Endothelial cell of umbilical vein (primary cell): ENCODE results near the gene FMNL2. TPM values are rescaled to one million over a fixed set of nuclear protein-coding genes. Genes with fewer than 3 reads are reported as not detected.

Experiments used
- BruUV-seq: library from RNA; stranded (reverse); fragments of 400-500 nt; replicated peaks from 2 replicates; lab custom pipeline; 2021; lab: Mats Ljungman, UMichigan
- CTCF ChIA-PET: fragments of 300-600, 350-600 bp; sonication (Branson Sonifier 250); formaldehyde crosslinking; loops from one replicate; lab custom pipeline; 2021; ENCODE audit warnings: antibody characterized with exemption, inconsistent platforms; lab: Charles Lee
- POLR2A ChIA-PET: fragments of 300-600, 350-600 bp; sonication (Branson Sonifier 250); formaldehyde crosslinking; loops from one replicate; lab custom pipeline; 2021; ENCODE audit warnings: antibody characterized with exemption, inconsistent platforms; lab: Charles Lee
- DNase-seq: peaks from one replicate; pipeline ENCODE4 v3.0.0-alpha.2; 2011; ENCODE audit warnings: low read depth, low spot score
- FAIRE-seq: peaks from 2 replicates; lab custom pipeline; 2011; peaks lifted over from hg19 to GRCh38; lab: Jason Lieb, UNC
- H2AFZ ChIP-seq: 2 replicates; pipeline ENCODE4 v1.6.0; 2012; ENCODE audit warnings: low read depth, low read length, control low read depth, inconsistent platforms
- H3K27ac ChIP-seq: 2 replicates; pipeline ENCODE4 v1.5.1; 2011; ENCODE audit warnings: low read depth, mild to moderate bottlenecking, control low read depth, low read length, moderate library complexity; ENCODE audit not compliant: insufficient read depth
- H3K27me3 ChIP-seq, 2 experiments: 2 replicates each; pipeline versions ENCODE4 v1.6.0 to v1.6.1; 2011; ENCODE audit warnings: low read length in 2 of 2, mixed read lengths in 1 of 2; ENCODE audit not compliant: control insufficient read depth in 2 of 2, insufficient read depth in 2 of 2
- H3K36me3 ChIP-seq, 2 experiments: 2 replicates in 1 of 2; 3 replicates in 1 of 2; pipeline ENCODE4 v1.5.1; 2011; ENCODE audit warnings: low read length in 2 of 2, mild to moderate bottlenecking in 1 of 2, moderate library complexity in 1 of 2; ENCODE audit not compliant: control insufficient read depth in 2 of 2, insufficient read depth in 2 of 2; ENCODE audit errors: extremely low read depth in 1 of 2
- H3K4me1 ChIP-seq: 3 replicates; pipeline ENCODE4 v1.5.1; 2011; ENCODE audit warnings: mild to moderate bottlenecking, low read length; ENCODE audit not compliant: control insufficient read depth, insufficient read depth; ENCODE audit errors: extremely low read depth
- H3K4me2 ChIP-seq: 2 replicates; pipeline ENCODE4 v1.6.1; 2011; ENCODE audit warnings: low read length, control low read depth, mixed read lengths; ENCODE audit not compliant: insufficient read depth
- H3K4me3 ChIP-seq, 3 experiments: fragments of 200-600 bp in 1 of 3; sonication (generic), shearing (Covaris generic) in 1 of 3; replicated peaks in 1 of 3; 2 replicates each; pipeline ENCODE4 v1.5.1; 2011 to 2016; ENCODE audit warnings: control low read depth in 3 of 3, low read length in 3 of 3, mild to moderate bottlenecking in 2 of 3, inconsistent platforms in 1 of 3, low read depth in 1 of 3, moderate library complexity in 1 of 3; ENCODE audit not compliant: insufficient read depth in 1 of 3
- H3K79me2 ChIP-seq: 2 replicates; pipeline ENCODE4 v1.6.0; 2012; ENCODE audit warnings: low read length, inconsistent platforms; ENCODE audit not compliant: control insufficient read depth, insufficient read depth
- H3K9ac ChIP-seq: replicated peaks from 2 replicates; pipeline ENCODE3; 2011; ENCODE audit warnings: low read length, control low read depth; ENCODE audit not compliant: insufficient read depth; ENCODE audit errors: extremely low read depth
- H3K9me1 ChIP-seq: replicated peaks from 3 replicates; pipeline ENCODE4 v1.6.0; 2011; ENCODE audit warnings: mild to moderate bottlenecking, low read length; ENCODE audit not compliant: control insufficient read depth, insufficient read depth; ENCODE audit errors: extremely low read depth
- H3K9me3 ChIP-seq: replicated peaks from 2 replicates; pipeline ENCODE4 v1.5.1; 2012; ENCODE audit warnings: low read length, inconsistent platforms; ENCODE audit not compliant: control insufficient read depth, insufficient read depth
- H4K20me1 ChIP-seq: replicated peaks from 2 replicates; pipeline ENCODE3; 2011; ENCODE audit warnings: mild to moderate bottlenecking, low read length; ENCODE audit not compliant: control insufficient read depth, insufficient read depth; ENCODE audit errors: extremely low read depth
- EZH2 ChIP-seq: IDR thresholded peaks from 2 replicates; pipeline ENCODE4 v1.6.1; 2012; ENCODE audit warnings: borderline replicate concordance, low read depth, mild to moderate bottlenecking, moderate library complexity, low read length, inconsistent platforms; ENCODE audit not compliant: severe bottlenecking
- FOS ChIP-seq: IDR thresholded peaks from 2 replicates; pipeline ENCODE4 v1.6.1; 2011; ENCODE audit warnings: mild to moderate bottlenecking, low read length, moderate library complexity, borderline replicate concordance; ENCODE audit not compliant: insufficient read depth
- GATA2 ChIP-seq: IDR thresholded peaks from 2 replicates; pipeline ENCODE4 v1.7.0; 2011; ENCODE audit warnings: low read depth, mild to moderate bottlenecking, moderate library complexity, mixed read lengths, low read length; ENCODE audit not compliant: insufficient read length, insufficient read depth
- JUN ChIP-seq: IDR thresholded peaks from 2 replicates; pipeline ENCODE4 v1.6.1; 2011; ENCODE audit warnings: borderline replicate concordance, low read depth; ENCODE audit not compliant: insufficient read length, insufficient read depth
- MAX ChIP-seq: IDR thresholded peaks from 2 replicates; pipeline ENCODE4 v1.6.1; 2011; ENCODE audit not compliant: insufficient read depth, insufficient read length
- MYC ChIP-seq: IDR thresholded peaks from one replicate; pipeline ENCODE4 v1.6.1; 2011; ENCODE audit warnings: mild to moderate bottlenecking, low read depth, low read length
- POLR2A ChIP-seq: IDR thresholded peaks from 2 replicates; pipeline ENCODE4 v1.6.1; 2012; ENCODE audit warnings: low read depth, mild to moderate bottlenecking, control low read depth, low read length
- POLR2AphosphoS5 ChIP-seq: IDR thresholded peaks from 2 replicates; pipeline ENCODE4 v1.6.1; 2012; ENCODE audit warnings: low read depth, mild to moderate bottlenecking, control low read depth, low read length, moderate library complexity; ENCODE audit not compliant: insufficient read depth
- dilution Hi-C: fragments of 300-500 bp; cut with MboI; formaldehyde crosslinking; loops from one replicate; pipeline ENCODE4 v1.15.0; 2019; ENCODE audit warnings: low sequenced_read_pairs; ENCODE audit not compliant: extremely low pct_ligation_motif_present
- intact Hi-C: fragments of 100-400 bp; cut with micrococcal nuclease; formaldehyde crosslinking; loops from one replicate; pipeline ENCODE4 v1.10.0; 2022
- polyA plus RNA-seq, 4 experiments: library from polyadenylated mRNA; depleted of rRNA in 3 of 4; stranded (reverse) in 3 of 4; unstranded in 1 of 4; fragments of >200 nt; gene quantifications; 2 replicates each; pipeline versions ENCODE4 v1.2.1 to v1.2.3, GENCODE V29; 2011 to 2012; ENCODE audit warnings: missing spikeins in 1 of 4
- total RNA-seq: library from RNA; stranded (reverse); gene quantifications from 2 replicates; pipeline ENCODE4 v1.2.3, GENCODE V29; 2021
- TF ChIP-seq, protein P1 (sequence below), 2 donors: IDR thresholded peaks; 1 replicate in 1 of 2; 2 replicates in 1 of 2; pipeline ENCODE4 v1.5.1; 2011; ENCODE audit warnings: low read length in 2 of 2, mild to moderate bottlenecking in 2 of 2, moderate library complexity in 2 of 2, control low read depth in 1 of 2, inconsistent platforms in 1 of 2, low read depth in 1 of 2; ENCODE audit not compliant: insufficient read depth in 1 of 2; ENCODE audit errors: extremely low read depth in 1 of 2

FMNL2 gene
- total and polyA plus RNA-seq, 2 donors (not counting 3 experiments of a cell fraction or from before 2014, with no cell fraction given), result 8.3 to 28.0 TPM

DNA sequence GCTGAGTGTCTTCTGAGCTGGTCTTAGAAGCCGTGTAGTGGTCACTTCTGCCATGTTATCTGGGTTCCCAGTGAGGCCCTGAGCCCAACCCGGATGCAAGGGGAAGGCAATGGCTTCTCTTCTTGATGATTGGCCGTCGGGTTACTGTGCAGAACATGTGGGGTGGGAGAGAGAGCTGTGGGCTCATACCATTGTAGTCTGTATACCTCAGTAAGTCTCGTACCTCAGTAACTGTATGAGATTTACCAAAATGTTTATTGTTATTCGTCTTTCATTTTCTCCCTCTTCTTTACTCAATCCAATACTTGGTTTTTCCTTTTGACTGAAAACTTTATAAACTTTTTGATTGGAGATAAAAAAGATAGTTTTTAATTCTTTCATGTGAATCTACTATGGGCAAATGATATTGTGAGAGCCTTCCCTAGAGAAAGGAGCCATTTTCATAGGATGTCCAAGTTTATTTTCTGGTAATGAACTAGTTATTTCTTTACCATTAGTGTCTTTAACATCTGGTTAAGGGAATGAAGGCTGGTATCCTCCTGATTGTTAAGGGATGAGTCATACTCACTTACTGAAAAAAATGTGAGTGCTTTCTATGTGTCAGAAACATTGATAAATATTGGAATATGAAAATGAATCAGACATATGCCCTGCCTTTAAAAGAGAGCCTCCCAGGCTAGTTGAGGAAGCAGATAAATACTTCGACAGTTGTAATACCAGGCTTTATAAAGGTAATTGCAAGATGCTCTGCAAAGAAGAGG lies 252.4 kb downstream of the FMNL2 start:
- DNase-seq (peak; percentile 26), FAIRE-seq (no peak)
- no peak overlapping the region for H2AFZ ChIP-seq
- H3K27me3 ChIP-seq, result no peaks in the 10 kb centered on the region
- H3K4me3 ChIP-seq, result no peak overlapping the region
- no peaks in the 10 kb centered on the region for H3K9me3 ChIP-seq
- ChIA-PET CTCF (no interaction called here), POLR2A (no interaction called here)
- no TSS peak for BruUV-seq
- no peak overlapping the region for H3K27ac ChIP-seq
- intact Hi-C loops, result no loop called here
- TF ChIP-seq, protein P1, sequence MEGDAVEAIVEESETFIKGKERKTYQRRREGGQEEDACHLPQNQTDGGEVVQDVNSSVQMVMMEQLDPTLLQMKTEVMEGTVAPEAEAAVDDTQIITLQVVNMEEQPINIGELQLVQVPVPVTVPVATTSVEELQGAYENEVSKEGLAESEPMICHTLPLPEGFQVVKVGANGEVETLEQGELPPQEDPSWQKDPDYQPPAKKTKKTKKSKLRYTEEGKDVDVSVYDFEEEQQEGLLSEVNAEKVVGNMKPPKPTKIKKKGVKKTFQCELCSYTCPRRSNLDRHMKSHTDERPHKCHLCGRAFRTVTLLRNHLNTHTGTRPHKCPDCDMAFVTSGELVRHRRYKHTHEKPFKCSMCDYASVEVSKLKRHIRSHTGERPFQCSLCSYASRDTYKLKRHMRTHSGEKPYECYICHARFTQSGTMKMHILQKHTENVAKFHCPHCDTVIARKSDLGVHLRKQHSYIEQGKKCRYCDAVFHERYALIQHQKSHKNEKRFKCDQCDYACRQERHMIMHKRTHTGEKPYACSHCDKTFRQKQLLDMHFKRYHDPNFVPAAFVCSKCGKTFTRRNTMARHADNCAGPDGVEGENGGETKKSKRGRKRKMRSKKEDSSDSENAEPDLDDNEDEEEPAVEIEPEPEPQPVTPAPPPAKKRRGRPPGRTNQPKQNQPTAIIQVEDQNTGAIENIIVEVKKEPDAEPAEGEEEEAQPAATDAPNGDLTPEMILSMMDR (IDR thresholded peaks at IDR 0.05; ENCODE audit: extremely low read depth in 1 of 2, insufficient read depth in 1 of 2, low read depth in 1 of 2, low read length in 2 of 2), result no peak
- no peak for TF ChIP-seq EZH2
- TF ChIP-seq JUN, result peak; percentile 72
- peak; percentile 82 for TF ChIP-seq FOS
- no peak for TF ChIP-seq MAX
- no peak for TF ChIP-seq POLR2AphosphoS5
- TF ChIP-seq POLR2A, result no peak
- no peak for TF ChIP-seq MYC
- no peak for TF ChIP-seq GATA2
- no peaks in the 10 kb centered on the region for H3K36me3 ChIP-seq
- H3K9me1 ChIP-seq, result no peaks in the 10 kb centered on the region
- no peaks in the 10 kb centered on the region for H4K20me1 ChIP-seq
- H3K9ac ChIP-seq, result no peak overlapping the region
- H3K4me2 ChIP-seq, result no peak overlapping the region
- no peaks in the 10 kb centered on the region for H3K79me2 ChIP-seq
- H3K4me1 ChIP-seq, result peaks cover 21% of the 10 kb centered on the region
- dilution Hi-C loops, result no loop called here
